K562 (cell line): ENCODE results near the gene RCOR2. TPM values are rescaled to one million over a fixed set of nuclear protein-coding genes. Genes with fewer than 3 reads are reported as not detected.
A peak's percentile ranks its signal among the peaks of the same experiment; 100 is the strongest.

Experiments used
- CCAR2 ChIP-seq: fragments of 200-400 bp; formaldehyde crosslinking; IDR thresholded peaks from 2 replicates; pipeline ENCODE4 v1.6.1; 2017; ENCODE audit warnings: mild to moderate bottlenecking, low read depth, low read length
- ELF1 ChIP-seq: fragments of 200-800 bp; sonication (Bioruptor generic); IDR thresholded peaks from 2 replicates; pipeline ENCODE4 v1.6.1; 2016; ENCODE audit warnings: missing genetic modification characterization, missing compliant biosample characterization
- EP300 ChIP-seq: IDR thresholded peaks from 2 replicates; pipeline ENCODE4 v1.6.1; 2012; ENCODE audit warnings: low read length, improper control_type of control experiment
- ETV1 ChIP-seq: fragments of 450-650 bp; conservative IDR thresholded peaks from 2 replicates; pipeline ENCODE4 v1.6.1; 2016; ENCODE audit warnings: missing genetic modification characterization, control low read depth, low read depth, missing compliant biosample characterization
- FOS ChIP-seq: IDR thresholded peaks from 3 replicates; pipeline ENCODE4 v1.6.1; 2011; ENCODE audit not compliant: insufficient read length; ENCODE audit errors: extremely low read depth
- KLF10 ChIP-seq: fragments of 250-450 bp; sonication (Bioruptor Pico); IDR thresholded peaks from 2 replicates; pipeline ENCODE4 v1.6.1; 2021; ENCODE audit warnings: matching md5 sums
- KLF16 ChIP-seq: IDR thresholded peaks from 2 replicates; pipeline ENCODE4 v1.6.1; 2016; ENCODE audit warnings: antibody characterized with exemption
- MAFK ChIP-seq: IDR thresholded peaks from 2 replicates; pipeline ENCODE4 v1.6.1; 2011; ENCODE audit warnings: low read length, improper control_type of control experiment
- NONO ChIP-seq, 2 experiments: fragments of 200-400 bp in 1 of 2; fragments of 450-650 bp in 1 of 2; formaldehyde crosslinking in 1 of 2; IDR thresholded peaks; 2 replicates each; pipeline ENCODE4 v1.6.1; 2017; ENCODE audit warnings: low read depth in 2 of 2, mild to moderate bottlenecking in 2 of 2, moderate library complexity in 2 of 2, low read length in 1 of 2
- SMARCA5 ChIP-seq: fragments of 450-650 bp; IDR thresholded peaks from 2 replicates; pipeline ENCODE4 v1.6.1; 2016
- ZNF583 ChIP-seq: fragments of 250-450 bp; sonication (Bioruptor Pico); IDR thresholded peaks from 2 replicates; pipeline ENCODE4 v1.4.0; 2020
- polyA plus RNA-seq, 8 experiments: library from polyadenylated mRNA; depleted of rRNA in 4 of 8; stranded (reverse) in 5 of 8; unstranded in 3 of 8; fragments of >200 nt; fragmentation: Nextera tagmentation in 2 of 8; fragmentation: Illumina TruSeq in 1 of 8; extraction: Ambion mirVana in 2 of 8; extraction: Trizol in 1 of 8; gene quantifications; 2 replicates each; pipeline versions ENCODE4 v1.2.1 to v1.2.3, GENCODE V29; 2011 to 2014; ENCODE audit warnings: inconsistent platforms in 1 of 8, missing spikeins in 1 of 8
- total RNA-seq, 7 experiments: library from RNA; depleted of rRNA in 6 of 7; stranded (reverse); fragments of >200 nt in 6 of 7; fragmentation: Illumina TruSeq in 2 of 7; extraction: Trizol in 2 of 7; gene quantifications; 2 replicates each; pipeline versions ENCODE4 v1.2.1 to v1.2.3, GENCODE V29; 2011 to 2021; ENCODE audit warnings: low replicate concordance in 1 of 7
- TF ChIP-seq, protein P1 (sequence below): fragments of 250-450 bp; sonication (Bioruptor Pico); IDR thresholded peaks from 2 replicates; pipeline ENCODE4 v1.4.0; 2020; ENCODE audit warnings: mild to moderate bottlenecking, moderate library complexity, borderline replicate concordance
- TF ChIP-seq, protein P2 (sequence below): sonication (generic); formaldehyde crosslinking; IDR thresholded peaks from 2 replicates; pipeline ENCODE4 v1.8.0; 2023; ENCODE audit warnings: mild to moderate bottlenecking, missing genetic modification reagents
- TF ChIP-seq, protein P3 (sequence below), 2 experiments: fragments of 450-650 bp in 1 of 2; sonication (generic) in 1 of 2; formaldehyde crosslinking in 1 of 2; IDR thresholded peaks in 1 of 2; conservative IDR thresholded peaks in 1 of 2; 2 replicates each; pipeline versions ENCODE4 v1.6.1 to v1.8.1; 2016 to 2023; ENCODE audit warnings: mild to moderate bottlenecking in 2 of 2, moderate library complexity in 2 of 2, inconsistent platforms in 1 of 2, missing genetic modification reagents in 1 of 2
- TF ChIP-seq, protein P4 (sequence below): fragments of 450-650 bp; IDR thresholded peaks from 2 replicates; pipeline ENCODE4 v1.6.1; 2016; ENCODE audit warnings: borderline replicate concordance

Gene RCOR2
- total and polyA plus RNA-seq, 9 of the 15 experiments (the other 6 are each of a cell fraction or from before 2014, with no cell fraction given), result 0.04 to 6.5 (median 2.5) TPM; not detected in 1

DNA sequence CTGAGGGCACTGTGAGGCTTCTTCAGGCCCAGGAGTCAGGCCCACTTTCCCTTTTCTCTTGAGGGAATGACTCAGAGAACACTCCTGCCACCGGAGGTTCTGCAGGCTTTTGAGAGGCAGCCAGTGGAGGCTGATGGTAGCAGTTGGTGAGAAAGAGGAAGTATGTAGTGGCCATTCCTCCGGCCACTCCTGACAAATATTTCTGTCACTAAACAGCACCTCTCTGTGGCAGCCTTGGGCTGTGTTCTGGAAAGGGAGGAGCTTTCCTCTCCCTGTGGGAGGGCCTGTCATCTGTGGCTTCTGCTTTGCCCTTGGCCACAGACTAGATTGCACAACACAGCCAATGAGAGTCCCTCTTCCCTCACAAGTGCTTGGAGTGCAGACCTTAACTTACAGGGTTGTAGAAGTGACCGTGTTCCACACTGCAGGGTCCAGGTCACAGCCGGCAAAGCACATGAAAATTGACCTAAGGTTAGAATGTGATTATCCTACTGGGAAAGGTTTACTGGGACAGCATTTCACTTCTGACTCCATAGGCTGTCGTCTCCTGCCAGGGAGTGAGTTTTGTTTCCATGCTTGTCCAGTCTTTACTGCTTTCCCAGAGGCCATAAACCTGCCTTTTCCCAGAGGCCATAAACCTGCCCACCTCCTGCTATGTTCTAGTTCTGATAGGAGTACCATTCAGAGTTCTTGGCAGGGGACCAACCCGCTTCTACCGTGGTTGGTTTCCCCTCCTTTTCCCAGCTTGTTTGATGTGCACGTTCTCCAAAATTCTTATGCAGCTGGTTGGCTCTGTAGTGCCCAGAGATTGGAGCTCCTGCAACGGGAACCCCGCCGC lies 44.8 kb downstream of the RCOR2 start (continued):
- peak; percentile 55 for TF ChIP-seq EP300
- no peak for TF ChIP-seq KLF16
- TF ChIP-seq, protein P1, sequence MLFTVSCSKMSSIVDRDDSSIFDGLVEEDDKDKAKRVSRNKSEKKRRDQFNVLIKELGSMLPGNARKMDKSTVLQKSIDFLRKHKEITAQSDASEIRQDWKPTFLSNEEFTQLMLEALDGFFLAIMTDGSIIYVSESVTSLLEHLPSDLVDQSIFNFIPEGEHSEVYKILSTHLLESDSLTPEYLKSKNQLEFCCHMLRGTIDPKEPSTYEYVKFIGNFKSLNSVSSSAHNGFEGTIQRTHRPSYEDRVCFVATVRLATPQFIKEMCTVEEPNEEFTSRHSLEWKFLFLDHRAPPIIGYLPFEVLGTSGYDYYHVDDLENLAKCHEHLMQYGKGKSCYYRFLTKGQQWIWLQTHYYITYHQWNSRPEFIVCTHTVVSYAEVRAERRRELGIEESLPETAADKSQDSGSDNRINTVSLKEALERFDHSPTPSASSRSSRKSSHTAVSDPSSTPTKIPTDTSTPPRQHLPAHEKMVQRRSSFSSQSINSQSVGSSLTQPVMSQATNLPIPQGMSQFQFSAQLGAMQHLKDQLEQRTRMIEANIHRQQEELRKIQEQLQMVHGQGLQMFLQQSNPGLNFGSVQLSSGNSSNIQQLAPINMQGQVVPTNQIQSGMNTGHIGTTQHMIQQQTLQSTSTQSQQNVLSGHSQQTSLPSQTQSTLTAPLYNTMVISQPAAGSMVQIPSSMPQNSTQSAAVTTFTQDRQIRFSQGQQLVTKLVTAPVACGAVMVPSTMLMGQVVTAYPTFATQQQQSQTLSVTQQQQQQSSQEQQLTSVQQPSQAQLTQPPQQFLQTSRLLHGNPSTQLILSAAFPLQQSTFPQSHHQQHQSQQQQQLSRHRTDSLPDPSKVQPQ (CRISPR knock-in tag), result no peak
- TF ChIP-seq KLF10 (CRISPR knock-in tag), result no peak
- TF ChIP-seq ZNF583 (CRISPR knock-in tag), result no peak
- peak; percentile 5 for TF ChIP-seq FOS
- TF ChIP-seq ETV1 (tag), result peak; percentile 78
- TF ChIP-seq SMARCA5, result no peak
- 0 out of 4 replicates have a peak, but pooled peaks of 1 of the 2 experiments have one; percentile 45 for TF ChIP-seq NONO (IDR thresholded peaks at IDR 0.05; ENCODE audit: low read depth in 2 of 2, low read length in 1 of 2)
- TF ChIP-seq, protein P2, sequence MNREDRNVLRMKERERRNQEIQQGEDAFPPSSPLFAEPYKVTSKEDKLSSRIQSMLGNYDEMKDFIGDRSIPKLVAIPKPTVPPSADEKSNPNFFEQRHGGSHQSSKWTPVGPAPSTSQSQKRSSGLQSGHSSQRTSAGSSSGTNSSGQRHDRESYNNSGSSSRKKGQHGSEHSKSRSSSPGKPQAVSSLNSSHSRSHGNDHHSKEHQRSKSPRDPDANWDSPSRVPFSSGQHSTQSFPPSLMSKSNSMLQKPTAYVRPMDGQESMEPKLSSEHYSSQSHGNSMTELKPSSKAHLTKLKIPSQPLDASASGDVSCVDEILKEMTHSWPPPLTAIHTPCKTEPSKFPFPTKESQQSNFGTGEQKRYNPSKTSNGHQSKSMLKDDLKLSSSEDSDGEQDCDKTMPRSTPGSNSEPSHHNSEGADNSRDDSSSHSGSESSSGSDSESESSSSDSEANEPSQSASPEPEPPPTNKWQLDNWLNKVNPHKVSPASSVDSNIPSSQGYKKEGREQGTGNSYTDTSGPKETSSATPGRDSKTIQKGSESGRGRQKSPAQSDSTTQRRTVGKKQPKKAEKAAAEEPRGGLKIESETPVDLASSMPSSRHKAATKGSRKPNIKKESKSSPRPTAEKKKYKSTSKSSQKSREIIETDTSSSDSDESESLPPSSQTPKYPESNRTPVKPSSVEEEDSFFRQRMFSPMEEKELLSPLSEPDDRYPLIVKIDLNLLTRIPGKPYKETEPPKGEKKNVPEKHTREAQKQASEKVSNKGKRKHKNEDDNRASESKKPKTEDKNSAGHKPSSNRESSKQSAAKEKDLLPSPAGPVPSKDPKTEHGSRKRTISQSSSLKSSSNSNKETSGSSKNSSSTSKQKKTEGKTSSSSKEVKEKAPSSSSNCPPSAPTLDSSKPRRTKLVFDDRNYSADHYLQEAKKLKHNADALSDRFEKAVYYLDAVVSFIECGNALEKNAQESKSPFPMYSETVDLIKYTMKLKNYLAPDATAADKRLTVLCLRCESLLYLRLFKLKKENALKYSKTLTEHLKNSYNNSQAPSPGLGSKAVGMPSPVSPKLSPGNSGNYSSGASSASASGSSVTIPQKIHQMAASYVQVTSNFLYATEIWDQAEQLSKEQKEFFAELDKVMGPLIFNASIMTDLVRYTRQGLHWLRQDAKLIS (CRISPR knock-in tag), result peak; percentile 71; the same call in 1 of the 2 replicates
- peak; percentile 63; the same call in 1 of the 2 replicates for TF ChIP-seq ELF1
- peak; percentile 13; the same call in 1 of the 2 replicates for TF ChIP-seq MAFK
- TF ChIP-seq, protein P3, sequence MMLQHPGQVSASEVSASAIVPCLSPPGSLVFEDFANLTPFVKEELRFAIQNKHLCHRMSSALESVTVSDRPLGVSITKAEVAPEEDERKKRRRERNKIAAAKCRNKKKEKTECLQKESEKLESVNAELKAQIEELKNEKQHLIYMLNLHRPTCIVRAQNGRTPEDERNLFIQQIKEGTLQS (IDR thresholded peaks at IDR 0.05), result peak; percentile 80
- TF ChIP-seq, protein P3 (CRISPR knock-in tag; conservative IDR thresholded peaks at IDR 0.05), result no peak
- TF ChIP-seq, protein P4, sequence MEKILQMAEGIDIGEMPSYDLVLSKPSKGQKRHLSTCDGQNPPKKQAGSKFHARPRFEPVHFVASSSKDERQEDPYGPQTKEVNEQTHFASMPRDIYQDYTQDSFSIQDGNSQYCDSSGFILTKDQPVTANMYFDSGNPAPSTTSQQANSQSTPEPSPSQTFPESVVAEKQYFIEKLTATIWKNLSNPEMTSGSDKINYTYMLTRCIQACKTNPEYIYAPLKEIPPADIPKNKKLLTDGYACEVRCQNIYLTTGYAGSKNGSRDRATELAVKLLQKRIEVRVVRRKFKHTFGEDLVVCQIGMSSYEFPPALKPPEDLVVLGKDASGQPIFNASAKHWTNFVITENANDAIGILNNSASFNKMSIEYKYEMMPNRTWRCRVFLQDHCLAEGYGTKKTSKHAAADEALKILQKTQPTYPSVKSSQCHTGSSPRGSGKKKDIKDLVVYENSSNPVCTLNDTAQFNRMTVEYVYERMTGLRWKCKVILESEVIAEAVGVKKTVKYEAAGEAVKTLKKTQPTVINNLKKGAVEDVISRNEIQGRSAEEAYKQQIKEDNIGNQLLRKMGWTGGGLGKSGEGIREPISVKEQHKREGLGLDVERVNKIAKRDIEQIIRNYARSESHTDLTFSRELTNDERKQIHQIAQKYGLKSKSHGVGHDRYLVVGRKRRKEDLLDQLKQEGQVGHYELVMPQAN, result no peak
- TF ChIP-seq CCAR2, result no peak
